NK-92 (cell line): ENCODE data around the gene FUT6.

ENCODE experiments used
- DNase-seq: peaks from one replicate; lab custom pipeline; 2025; ENCODE audit not compliant: unreplicated experiment; lab: John Stamatoyannopoulos, UW

FUT6 gene

DNA sequence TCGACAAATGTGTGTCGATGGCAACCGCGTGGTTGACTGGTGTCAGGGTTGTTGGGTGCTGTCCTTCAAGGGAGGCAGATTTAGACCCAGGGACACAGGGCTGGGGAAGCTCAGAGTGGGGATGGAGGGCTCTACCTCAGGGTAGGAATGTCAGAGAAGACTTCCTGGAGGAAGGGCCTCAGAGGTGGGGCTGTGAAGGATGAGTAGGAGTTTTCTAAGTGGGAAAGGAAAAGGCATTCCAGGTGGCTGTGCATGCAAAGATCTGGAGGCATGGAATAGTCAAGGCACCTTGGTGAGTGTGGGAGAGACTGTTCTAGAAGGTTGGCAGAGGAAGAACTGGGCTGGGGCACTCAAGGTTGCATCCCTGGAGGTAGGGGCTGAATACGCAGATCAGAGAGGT, 32.6 kb downstream of the FUT6 start:
- DNase-seq = no peak

DNA sequence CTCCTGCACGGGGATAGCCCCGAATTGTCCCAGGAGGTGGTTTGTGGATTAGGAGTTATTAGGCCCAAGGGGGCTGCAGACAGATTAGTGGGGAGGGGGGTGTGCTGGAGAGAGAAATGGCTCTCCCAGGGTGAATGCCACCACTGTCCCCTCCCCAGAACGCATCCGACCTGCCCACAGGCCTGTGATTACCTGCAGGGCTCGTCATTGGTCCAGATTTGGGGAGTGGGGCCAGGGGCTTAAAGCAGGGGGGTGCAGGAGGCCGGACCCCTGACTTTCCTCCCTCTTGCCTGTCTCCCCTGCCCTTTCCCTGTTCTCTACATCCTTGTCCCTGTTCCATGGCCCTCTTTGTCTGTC, 33.4 kb downstream of the FUT6 start:
- DNase-seq = no peak

DNA sequence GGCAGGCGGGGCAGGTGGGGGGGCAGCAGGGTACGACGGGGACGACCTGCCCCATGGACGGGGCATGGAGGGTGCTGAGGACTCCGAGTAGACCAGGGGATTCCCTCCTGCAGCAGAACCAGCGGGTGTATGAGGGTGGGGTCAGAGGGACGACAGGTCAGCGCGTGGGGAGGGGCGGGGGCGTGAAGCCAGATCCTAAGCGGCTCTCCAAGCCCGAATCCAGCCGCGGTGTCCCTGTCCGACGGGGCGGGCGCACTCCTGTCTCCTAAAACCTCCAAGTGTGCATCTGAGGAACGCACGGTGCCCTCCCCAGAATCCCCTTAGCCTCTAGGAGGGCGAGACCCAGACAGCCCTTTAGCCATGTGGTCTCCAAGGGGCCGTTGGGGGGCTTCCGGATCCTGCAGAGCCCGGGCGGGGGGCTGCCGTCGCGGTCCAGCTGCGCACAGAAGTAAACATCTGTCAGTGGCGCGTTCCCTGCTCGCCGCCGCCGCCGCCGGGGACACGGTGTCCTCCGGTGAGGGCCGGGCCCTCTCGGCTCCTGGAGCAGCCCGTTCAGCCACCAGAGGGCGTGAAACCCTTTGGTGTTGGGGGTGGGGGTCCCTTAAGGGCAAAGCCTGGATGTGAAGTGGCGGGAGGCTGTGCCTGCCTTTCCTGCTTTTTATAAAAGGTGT, 33.9 kb downstream of the FUT6 start:
- no peak for DNase-seq

DNA sequence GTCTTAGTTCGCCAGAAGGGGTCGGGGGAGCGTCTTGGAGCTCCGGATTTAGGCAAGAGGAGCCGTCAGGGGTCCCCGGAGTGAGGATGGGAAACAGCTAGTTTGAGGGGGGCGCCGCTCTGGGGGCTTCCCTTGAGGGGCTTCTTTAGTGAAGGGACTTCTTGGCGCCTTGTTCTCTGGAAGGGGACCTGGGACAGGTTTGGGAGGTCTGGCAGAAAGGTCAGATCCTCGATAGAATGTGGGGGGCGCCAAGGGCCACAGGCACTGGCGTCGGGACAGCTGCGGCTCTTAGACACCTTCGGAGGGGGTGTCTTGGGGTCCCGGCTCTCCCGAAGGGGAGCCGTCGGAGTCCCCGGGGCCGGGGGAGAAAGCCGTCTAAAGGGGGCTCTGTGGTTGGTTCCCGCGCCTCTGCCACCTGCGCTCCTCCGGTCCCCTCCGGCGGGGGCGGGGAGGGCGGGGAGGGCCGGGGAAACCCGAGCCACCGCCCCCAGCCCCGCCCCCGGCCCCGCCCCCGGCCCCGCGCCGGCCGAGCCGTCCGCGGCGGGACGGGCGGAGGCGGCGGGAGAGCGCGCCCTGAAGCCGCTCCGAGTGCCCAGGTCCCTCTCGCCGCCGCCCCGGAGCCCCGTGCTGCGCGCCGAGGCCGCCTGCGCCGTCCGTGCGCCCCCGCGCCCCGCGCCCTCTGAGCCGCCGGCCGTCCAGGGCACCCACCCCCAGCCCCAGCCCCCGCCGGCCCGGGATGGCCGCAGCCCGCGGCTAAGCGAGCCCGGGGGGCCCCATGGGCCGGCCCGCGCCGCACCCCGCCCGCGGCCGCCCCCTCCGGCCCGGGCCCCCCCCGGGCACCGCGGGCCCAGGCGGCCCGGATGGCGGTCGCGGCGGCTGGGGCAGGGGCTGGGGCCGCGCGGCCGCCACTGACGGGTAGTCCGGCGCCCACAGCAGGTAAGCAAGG, 34.7 kb downstream of the FUT6 start, which contains the start of gene NRTN:
NRTN (plus strand) TSS at position 552 of the 946 bp plus-strand sequence. CDS start 19,099 bp downstream, outside the sequence.
- no peak for DNase-seq

DNA sequence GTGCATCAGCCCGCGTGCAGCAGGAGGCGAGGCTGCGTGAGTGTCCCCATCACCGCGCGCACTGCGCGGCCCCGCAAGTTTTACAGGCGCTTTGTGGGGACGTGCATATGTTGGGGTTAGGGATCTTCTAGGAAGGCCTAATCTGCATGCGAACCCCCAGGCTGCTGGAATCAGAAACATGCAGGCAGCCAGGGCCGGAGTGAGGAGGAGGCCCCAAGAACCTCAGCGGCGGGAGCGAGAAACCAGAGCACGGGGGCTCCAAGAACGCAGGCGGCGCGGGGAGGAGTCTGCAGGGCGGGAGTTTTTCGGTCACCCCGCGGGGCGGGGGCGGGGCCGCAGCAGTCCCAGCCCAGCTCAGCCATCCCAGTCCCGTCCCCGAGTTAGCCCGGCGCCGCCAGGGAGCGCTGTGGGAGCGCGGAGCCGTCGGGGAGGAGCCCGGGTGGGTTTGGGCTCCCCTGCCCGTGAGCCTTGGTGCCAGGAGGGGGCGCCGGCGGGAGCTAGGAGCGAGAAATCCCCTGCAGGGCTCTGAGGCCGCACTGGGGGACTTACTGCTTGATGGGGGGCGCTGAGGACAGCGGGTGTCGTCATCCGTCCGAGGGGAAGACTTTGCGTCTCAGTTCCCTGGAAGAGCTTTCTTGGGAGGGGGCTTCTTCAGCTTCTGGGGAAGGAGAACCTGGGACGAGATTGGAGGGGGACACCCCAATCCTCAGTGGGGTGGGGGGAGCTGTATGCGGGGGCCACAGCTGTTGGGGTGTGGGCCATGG, 35.6 kb downstream of the FUT6 start:
- DNase-seq = no peak

DNA sequence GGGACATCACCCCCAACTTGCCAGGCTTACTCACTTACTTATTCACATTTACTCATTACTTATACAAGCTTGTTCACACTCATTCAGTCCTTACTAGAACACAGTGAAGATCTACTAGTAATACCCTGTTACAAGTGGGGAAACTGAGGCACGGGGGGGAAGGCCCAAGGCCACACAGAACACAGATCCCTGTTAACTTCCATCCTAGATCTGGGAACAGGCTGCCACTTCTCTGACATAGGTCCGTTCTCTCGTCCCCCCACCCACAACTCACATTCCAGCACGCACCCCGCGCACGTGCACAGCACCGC, 36.1 kb downstream of the FUT6 start:
- DNase-seq = no peak

DNA sequence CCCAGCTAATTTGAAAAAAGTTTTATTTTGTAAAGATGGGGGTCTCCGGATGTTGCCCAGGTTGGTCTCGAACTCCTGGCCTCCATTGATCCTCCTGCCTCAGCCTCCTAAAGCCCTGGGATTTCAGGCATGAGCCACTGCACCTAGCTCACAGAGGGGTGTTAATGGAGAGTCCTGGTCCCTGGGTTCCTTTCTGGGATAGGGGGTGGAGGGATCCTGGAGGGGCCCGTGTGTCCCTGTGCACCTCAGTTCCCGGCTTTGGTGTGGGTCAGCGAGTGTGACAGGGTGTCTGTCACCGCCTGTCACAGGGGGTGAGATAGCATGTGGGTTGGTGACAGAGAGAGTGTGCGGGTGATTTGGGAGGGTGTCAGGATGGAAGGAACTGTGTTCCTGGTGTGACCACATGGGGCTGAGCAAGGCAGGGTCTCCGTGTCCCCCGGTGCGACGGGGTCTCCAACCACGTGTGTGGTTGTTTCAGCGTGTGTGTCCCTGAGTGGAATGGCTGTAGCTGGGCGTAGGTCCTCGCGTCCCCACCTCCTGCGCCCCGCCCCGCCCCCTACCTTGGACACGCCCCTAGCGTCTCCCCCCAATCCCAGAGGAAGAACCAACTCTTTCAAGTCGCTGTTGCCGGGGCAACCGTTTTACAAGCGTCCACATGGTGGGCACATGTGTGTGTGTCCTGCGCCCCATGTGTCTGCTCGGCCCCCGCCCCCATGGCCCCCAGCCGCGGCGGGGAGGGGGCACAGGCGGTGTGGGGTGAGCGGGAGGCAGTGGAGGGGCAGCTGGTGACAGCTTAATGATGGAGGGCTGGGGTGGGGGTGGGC, 37.5 kb downstream of the FUT6 start:
- DNase-seq = no peak

DNA sequence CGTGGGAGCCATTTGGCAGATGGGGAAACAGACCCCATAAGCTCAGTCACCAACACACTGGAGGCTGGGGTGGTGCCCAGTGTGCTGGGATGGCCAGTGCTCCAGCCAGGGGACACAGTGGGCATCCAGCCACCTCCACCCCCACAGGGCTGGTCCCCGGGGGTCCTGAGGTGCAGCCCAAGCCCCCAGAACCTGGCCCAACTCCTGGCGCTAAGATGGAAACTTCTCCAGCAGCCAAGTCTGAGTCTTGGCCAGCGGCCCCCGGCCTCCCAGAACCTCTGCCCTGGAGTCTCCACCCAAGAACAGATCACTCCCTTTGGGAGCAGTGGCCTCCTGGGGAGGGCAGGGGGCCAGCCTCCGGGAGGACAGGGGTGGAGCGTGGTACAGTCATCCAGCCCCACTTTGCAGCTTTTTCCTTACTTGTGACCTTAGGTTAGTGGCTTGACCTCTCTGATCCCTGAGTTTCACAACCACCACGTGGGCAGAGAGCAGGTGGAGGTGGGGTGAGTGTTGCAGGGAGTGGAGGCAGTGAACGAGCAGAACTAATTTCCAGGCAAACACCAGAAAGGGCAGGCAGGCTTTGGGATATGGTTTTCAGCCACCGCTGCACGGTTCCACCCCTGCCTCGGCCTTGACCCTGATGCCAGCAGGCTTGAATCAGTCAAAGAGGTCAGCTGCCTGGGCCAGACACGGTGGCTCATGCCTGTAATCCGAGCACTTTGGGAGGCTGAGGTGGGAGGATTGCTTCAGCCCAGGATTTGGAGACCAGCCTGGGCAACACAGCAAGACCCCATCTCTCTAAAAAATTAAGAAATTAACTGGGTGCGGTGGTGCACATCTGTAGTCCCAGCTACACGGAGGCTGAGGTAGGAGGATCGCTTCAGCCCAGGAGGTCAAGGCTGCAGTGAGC, 38.9 kb downstream of the FUT6 start:
- DNase-seq = no peak

DNA sequence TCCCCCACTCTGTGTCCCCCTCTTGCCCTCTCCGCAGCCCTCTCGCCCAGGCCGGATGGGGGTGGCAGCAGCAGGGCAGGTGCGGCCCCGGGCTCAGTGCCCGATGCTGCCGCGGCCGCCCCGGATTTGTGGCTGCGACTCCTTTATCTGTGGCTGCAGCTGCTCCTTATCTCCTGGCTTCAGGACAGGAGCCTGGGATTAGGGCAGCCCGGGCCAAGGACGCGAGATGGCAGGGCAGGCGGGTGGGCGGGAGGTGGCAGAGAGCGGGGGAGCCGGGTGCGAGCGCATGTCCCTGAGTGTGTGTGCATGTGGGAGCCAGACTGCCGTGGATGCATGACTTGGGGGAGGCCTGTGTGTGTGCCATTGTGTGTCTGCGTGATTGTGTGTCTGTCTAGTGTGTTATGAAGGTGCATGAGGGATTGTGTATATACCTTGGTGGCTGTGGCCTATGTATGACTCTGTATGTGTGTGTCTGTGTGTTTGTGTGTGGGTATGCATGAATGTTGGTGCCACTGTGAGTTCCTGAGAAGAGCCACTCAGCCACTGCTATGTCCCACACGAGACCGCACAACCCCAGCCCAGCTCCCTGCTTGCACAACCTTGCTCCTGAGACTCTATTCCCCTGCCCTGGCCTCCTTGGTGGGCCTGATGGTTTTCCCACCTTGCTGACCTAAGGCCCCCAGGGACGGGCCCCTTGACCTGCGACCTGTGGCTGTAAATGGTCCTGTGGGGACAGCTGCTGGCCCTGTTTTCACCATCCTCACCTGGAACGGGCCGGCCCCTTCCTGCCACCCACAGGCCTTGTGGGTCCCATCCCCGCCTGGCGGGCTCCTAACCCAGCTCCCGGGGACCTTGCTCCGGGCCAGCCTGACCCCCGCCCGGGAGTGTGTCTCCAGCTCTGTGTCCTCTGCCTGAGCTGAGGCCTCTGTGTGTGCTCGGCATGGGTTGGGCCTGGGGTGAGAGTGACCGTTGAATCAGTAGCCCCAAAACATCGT, 40.0 kb downstream of the FUT6 start:
- no peak for DNase-seq

DNA sequence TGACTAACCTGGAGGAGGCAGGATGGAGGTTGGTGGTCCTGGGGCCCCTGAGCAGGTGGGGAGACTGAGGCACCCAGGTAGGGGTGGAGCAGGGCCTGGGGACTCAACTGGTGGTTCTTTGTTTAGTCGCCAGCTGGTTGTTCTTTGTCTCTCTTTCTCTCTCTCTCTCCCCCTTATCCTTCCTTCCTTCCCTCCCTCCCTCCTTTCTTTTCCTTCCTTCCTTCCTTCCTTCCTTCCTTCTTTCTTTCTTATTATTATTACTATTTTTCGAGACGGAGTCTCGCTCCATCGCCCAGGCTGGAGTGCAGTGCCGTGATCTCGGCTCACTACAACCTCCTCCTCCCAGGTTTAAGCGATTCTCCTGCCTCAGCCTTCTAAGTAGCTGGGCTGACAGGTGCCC, 41.3 kb downstream of the FUT6 start:
- no peak for DNase-seq

DNA sequence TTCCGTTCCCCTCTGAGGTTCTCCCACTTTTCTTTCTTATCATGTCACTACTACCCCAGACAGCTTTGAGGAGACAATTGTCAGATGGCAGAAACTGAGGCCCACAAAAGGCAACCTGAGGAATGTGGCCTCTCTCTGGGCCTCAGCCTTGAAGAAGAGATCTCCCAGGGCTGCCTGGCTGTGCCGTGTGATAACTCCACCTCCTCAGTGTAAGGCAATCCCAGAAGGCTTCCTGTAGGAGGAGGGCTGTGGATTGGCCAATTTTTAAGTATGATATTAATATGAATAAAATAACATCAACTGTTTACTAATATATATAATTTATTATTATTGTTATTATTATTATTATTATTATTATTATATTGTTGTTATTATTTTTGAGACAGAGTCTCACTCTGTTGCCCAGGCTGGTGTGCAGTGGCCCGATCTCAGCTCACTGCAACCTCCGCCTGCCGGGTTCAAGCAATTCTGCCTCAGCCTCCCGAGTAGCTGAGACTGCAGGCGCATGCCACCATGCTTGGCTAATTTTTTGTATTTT, 44.1 kb downstream of the FUT6 start:
- no peak for DNase-seq

DNA sequence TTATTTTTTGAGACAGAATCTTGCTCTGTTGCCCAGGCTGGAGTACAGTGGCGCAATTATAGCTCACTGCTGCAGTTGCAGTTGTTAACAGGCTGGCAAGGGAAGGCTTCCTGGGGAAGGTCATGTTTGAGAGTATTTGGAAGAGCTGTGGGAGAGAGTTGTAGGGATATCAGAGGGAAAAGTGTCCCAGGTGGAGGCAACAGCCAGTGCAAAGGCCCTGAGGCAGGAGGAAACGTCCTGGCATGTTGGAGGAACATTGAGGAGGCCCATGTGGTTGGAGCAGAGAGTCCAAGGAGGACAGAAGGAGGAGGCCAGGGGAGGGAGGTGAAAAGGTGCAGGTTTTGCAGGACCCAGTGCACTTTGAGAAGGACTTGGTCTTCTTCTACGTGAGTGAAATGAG, 46.3 kb downstream of the FUT6 start:
- DNase-seq = no peak

DNA sequence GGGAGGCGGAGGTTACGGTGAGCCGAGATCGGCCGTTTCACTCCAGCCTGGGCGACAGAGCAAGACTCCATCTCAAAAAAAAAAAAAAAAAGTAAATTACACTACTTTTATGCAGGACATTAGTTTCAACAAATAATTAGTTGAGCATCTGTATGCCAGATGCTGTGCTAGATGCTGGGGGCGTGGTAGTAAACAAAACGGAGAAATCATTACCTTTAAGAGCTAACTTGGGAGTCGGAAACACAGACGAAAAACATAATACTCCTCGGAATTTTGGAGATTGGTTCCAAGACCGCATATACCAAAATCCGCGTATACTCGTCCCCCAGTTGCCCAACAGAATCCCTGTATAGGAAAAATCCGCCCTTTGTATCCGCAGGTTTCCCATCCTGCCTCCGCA, 47.3 kb downstream of the FUT6 start:
- no peak for DNase-seq

DNA sequence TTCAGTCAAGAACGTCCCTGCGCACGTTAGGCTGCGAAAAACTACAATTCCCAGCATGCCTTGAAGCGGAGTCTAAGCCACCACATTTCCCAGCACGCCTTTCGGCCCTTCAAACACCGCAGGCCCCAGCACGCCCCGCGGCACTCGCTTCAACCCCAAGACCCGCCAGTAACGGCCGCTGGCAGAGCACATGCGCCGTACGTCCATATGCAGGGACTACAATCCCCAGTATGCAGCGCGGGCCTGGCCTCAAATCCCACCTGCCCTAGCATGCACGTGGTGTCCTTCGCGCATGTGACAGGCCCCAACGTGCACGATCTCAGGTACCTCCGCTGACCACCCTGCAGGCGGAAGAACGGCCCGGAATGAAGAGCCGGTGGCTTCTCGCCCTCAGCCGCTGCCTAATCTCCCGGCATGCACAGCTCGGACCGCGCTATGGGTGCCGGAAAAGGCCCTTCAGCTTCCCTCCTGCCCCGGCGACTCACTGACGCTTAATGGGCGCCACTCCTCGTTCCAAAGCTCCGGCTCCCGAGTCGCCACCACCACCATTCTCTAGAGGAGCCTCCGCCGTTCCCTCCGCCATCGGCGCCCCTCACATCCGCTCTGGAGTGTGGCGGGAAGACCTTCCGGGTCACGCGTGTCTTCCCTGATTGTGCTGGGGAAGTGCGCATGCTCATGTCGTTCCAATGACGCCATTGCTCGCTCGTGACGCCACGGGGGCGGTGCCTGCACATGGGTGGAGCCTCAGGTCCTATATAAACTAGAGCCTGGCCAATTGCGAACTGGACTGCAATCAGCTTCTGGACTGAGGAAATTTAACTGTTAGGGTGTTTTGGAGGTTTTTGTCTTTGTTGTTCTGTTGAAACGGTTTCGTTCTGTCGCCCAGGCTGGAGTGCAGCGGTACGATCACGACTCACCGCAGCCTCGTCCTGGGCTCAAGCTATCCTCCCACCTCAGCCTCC, 48.7 kb downstream of the FUT6 start, which contains the start of gene DUS3L:
DUS3L (minus strand) TSS at position 605 of the 962 bp plus-strand sequence; CDS start at position 583, 22 bp downstream.
- peak; percentile 84 for DNase-seq

DNA sequence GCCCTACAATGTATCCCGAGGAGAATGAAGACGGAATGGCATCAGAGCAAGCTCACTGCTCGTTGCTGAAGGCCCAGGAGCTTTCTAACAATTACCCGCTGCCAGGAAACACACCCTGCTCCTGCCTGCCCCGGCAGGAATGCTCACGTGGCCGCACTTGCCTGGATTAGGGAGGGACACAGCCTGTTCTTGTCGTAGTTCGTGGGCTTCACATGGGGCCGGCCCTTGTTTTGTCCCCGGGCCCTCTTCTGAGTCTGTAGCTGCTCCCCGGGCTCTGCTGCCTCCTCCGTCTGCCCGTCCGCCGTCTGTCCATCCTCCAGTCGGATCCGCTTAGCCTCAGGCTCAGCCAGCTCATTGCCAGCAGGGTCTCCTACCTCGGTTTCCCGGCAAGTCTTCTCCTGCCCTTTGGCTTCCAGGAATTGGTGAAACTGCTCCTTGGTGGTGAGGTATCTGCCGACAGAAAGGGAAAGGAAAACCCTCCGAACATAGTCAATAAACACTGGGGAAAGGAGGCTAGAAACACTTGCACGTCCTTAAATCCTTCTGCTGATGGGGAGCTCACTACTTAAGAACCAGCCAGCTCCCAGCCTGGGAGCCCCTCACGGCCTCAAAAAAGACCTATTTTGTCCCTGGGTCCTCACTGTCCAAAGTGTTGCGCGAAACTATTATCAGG, 49.5 kb downstream of the FUT6 start:
- no peak for DNase-seq

DNA sequence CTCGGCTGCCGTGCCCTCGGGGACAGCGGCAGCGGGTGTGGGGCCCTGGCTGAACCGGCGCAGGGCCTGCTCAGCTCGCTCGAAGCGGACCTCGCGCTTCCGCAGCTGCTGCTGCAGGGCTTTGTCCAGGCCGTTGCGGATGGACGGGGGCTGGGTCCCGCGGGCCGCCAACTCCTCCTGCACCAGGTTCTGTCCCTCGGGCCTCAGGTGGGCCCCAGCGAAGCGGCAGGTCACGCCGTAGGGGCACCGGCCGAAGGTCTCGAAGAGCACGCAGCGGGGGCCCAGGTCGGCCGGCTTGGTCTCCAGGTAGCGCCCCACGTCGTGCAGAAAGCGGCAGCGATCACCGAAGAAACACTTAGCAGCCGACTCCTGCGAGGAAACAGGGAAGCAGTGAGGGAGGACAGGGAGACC, 50.1 kb downstream of the FUT6 start:
- no peak for DNase-seq

DNA sequence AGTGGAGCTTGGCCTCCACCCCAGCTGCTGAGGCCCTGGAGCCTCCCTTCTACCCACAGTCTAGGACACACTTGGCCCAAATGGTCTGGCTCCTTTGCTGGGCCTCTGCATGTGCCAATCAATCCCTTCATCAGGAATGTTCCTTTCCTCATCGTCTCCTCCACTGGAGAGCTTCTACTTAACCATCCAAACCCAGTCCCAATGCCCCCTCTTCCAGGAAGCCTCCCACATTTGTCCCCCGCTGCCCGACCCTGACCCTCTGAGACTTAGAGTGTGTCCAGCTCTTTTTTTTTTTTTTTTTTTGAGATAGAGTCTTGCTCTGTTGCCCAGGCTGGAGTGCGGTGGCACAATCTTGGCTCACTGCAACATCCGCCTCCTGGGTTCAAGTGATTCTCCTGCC, 51.1 kb downstream of the FUT6 start:
- DNase-seq = no peak
